Activated gamma-delta T cell treated with Interleukin-2 at 50 U/mL for 16 hours (primary cell): Measurements from ENCODE around the gene ADAT3.
"Not testable (repeated sequence)": the region's sequence is repeated elsewhere in the genome, so short reads cannot be mapped to it uniquely, and the experiment has no call there.

Experiments
- DNase-seq: peaks from one replicate; pipeline ENCODE4 v3.0.0-alpha.2; 2020

The ADAT3 gene

GRCh38 chr19:1867349-1867724, 37.9 kb upstream of the ADAT3 start:
- DNase-seq, result no peak

GRCh38 chr19:1868971-1869370, 36.2 kb upstream of the ADAT3 start:
- no peak for DNase-seq

GRCh38 chr19:1871140-1871597, 34.0 kb upstream of the ADAT3 start:
- DNase-seq, result no peak

- no peak for DNase-seq
Observed at GRCh38 chr19:1871630-1872029, 33.6 kb upstream of the ADAT3 start.

GRCh38 chr19:1872807-1873523, 32.2 kb upstream of the ADAT3 start:
- DNase-seq, result no peak

GRCh38 chr19:1873524-1874473, 31.4 kb upstream of the ADAT3 start:
- DNase-seq, result no peak

- peak; percentile 13 for DNase-seq
Observed at GRCh38 chr19:1874554-1875185, 30.5 kb upstream of the ADAT3 start.

GRCh38 chr19:1875265-1875645, 29.9 kb upstream of the ADAT3 start:
- DNase-seq, result not testable (repeated sequence)

GRCh38 chr19:1875646-1876495, 29.3 kb upstream of the ADAT3 start:
- peak; percentile 85 for DNase-seq

GRCh38 chr19:1876496-1877279, 28.5 kb upstream of the ADAT3 start:
- not testable (repeated sequence) for DNase-seq

GRCh38 chr19:1877280-1877660, 27.9 kb upstream of the ADAT3 start:
- DNase-seq, result not testable (repeated sequence)

- not testable (repeated sequence) for DNase-seq
Observed at GRCh38 chr19:1878583-1878982, 26.6 kb upstream of the ADAT3 start.

GRCh38 chr19:1879982-1880381, 25.2 kb upstream of the ADAT3 start:
- not testable (repeated sequence) for DNase-seq

- DNase-seq, result no peak
Observed at GRCh38 chr19:1880611-1881392, 24.4 kb upstream of the ADAT3 start.

- DNase-seq, result not testable (repeated sequence)
Observed at GRCh38 chr19:1881393-1882088, 23.7 kb upstream of the ADAT3 start.

- DNase-seq, result peak; percentile 79
Observed at GRCh38 chr19:1882089-1882785, 23.0 kb upstream of the ADAT3 start.

GRCh38 chr19:1882786-1883692, 22.2 kb upstream of the ADAT3 start:
- no peak for DNase-seq

- DNase-seq, result no peak
Observed at GRCh38 chr19:1883784-1884183, 21.4 kb upstream of the ADAT3 start.
